Prostate gland (tissue), 2 donors: ENCODE results near the gene TMEM174.

Experiments used
- POLR2AphosphoS5 ChIP-seq: sonication (generic); formaldehyde crosslinking; IDR thresholded peaks from one replicate; pipeline ENCODE4 v1.6.1; 2017; ENCODE audit warnings: antibody characterized with exemption
- TF ChIP-seq, protein P1 (sequence below), 4 experiments: fragments of 200-600 bp in 2 of 4; fragments of 450-650 bp in 2 of 4; sonication (generic) in 2 of 4; IDR thresholded peaks; 1 replicate in 3 of 4; 2 replicates in 1 of 4; pipeline ENCODE4 v1.5.1; 2016 to 2019; ENCODE audit warnings: antibody characterized with exemption in 4 of 4, mild to moderate bottlenecking in 2 of 4, moderate library complexity in 2 of 4

DNA sequence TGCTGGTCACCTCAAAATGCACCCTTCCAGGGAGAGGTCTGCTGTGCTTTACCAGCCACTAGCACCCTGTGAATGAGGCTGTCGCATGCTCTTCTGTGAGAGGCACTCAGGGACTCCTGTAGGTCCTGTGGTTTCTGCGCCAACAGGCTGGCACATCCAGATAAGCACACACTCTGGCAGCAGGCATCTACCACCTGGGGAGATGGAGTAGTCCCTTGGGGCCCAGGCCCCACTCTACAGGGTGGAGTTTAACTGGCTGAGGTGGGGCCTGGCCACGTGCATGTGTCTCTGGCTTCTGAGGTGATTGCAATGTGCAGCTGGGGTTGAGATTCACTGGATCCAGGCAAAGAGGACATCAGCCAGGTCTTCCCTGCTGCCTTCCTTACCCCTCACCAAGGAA is 32.3 kb downstream of the TMEM174 start:
- TF ChIP-seq, protein P1, sequence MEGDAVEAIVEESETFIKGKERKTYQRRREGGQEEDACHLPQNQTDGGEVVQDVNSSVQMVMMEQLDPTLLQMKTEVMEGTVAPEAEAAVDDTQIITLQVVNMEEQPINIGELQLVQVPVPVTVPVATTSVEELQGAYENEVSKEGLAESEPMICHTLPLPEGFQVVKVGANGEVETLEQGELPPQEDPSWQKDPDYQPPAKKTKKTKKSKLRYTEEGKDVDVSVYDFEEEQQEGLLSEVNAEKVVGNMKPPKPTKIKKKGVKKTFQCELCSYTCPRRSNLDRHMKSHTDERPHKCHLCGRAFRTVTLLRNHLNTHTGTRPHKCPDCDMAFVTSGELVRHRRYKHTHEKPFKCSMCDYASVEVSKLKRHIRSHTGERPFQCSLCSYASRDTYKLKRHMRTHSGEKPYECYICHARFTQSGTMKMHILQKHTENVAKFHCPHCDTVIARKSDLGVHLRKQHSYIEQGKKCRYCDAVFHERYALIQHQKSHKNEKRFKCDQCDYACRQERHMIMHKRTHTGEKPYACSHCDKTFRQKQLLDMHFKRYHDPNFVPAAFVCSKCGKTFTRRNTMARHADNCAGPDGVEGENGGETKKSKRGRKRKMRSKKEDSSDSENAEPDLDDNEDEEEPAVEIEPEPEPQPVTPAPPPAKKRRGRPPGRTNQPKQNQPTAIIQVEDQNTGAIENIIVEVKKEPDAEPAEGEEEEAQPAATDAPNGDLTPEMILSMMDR (IDR thresholded peaks at IDR 0.05): no peak
- TF ChIP-seq POLR2AphosphoS5: no peak
